ENCODE data around the gene POU2F3. TPM values are rescaled to one million over a fixed set of nuclear protein-coding genes. Genes with fewer than 3 reads are reported as not detected.

Gene POU2F3
- total and polyA plus RNA-seq, 2 of the 13 experiments (the other 11 are each of a cell fraction or from before 2014, with no cell fraction given) = not detected

GRCh38 chr11:120198787-120199469 is 41.0 kb upstream of the POU2F3 start:
- no TSS peak for BruUV-seq (replicated peaks)
- H3K4me1 ChIP-seq (ENCODE audit: insufficient read depth, low read length) = peaks cover 91% of the 10 kb centered on the region
- H3K27me3 ChIP-seq (ENCODE audit: control insufficient read depth in 1 of 2, insufficient read depth in 2 of 2, low read length in 2 of 2) = no peaks in the 10 kb centered on the region
- no peaks in the 10 kb centered on the region for H4K20me1 ChIP-seq (ENCODE audit: insufficient read depth, low read length)
- ATAC-seq = peak; percentile 41
- H3K4me2 ChIP-seq (ENCODE audit: low read depth, low read length) = peak overlapping the region; percentile 84
- H3K36me3 ChIP-seq (replicated peaks in 1 of 2; ENCODE audit: control insufficient read depth in 1 of 2, insufficient read depth in 2 of 2, low read length in 2 of 2) = no peaks in the 10 kb centered on the region
- no peak overlapping the region for H2AFZ ChIP-seq (ENCODE audit: low read length)
- H3K4me3 ChIP-seq (replicated peaks in 1 of 3; ENCODE audit: insufficient read depth in 1 of 3, low read depth in 2 of 3, low read length in 3 of 3) = peak overlapping the region; percentile 2 to 58 (median 28); a peak in 4 of 6 replicates
- 0% methylated on average over 5 of the region's 9 CpGs for WGBS (ENCODE audit: low lambda C conversion rate)
- H3K9ac ChIP-seq (ENCODE audit: insufficient read depth, low read depth, low read length) = peak overlapping the region; percentile 51
- POLR2A ChIA-PET = interaction anchor here (0.8 to 4.6 kb wide), 7 partner anchors 9 to 333 kb away, joined by 3 to 160 read pairs (median 7); no protein-coding TSS in a partner anchor
- FAIRE-seq = peak; percentile 76
- no peaks in the 10 kb centered on the region for H3K79me2 ChIP-seq (ENCODE audit: insufficient read depth, low read length)
- intact Hi-C loops (cut with micrococcal nuclease; ENCODE audit: unreplicated experiment) = loop anchor here (1.0 kb wide), 2 partner anchors 9 to 14 kb away; no protein-coding TSS in a partner anchor
- in situ Hi-C loops (cut with HindIII; ENCODE audit: extremely low pct_ligation_motif_present, low pct_unique_long_range_greater_than_20kb) = no loop called here
- H3K27ac ChIP-seq (ENCODE audit: extremely low read length, insufficient read depth, low read length) = peak overlapping the region; percentile 77
- CTCF ChIA-PET (ENCODE audit: low intra/inter-chr PET ratio, low total read pairs) = no interaction called here
- H3K9me3 ChIP-seq (ENCODE audit: low read length) = no peaks in the 10 kb centered on the region
- peak; percentile 67 for DNase-seq (ENCODE audit: low spot score)
- TF ChIP-seq HMG20A (CRISPR knock-in tag; IDR thresholded peaks at IDR 0.05; ENCODE audit: borderline replicate concordance) = no peak; the same call in 1 of the 2 replicates
- peak; percentile 21; the same call in 1 of the 2 replicates for TF ChIP-seq ZNF350 (CRISPR knock-in tag; IDR thresholded peaks at IDR 0.05; ENCODE audit: borderline replicate concordance, low read depth)
- no peak for TF ChIP-seq GRHL1 (CRISPR knock-in tag; conservative IDR thresholded peaks at IDR 0.05)
- TF ChIP-seq KLF12 (CRISPR knock-in tag; IDR thresholded peaks at IDR 0.05; ENCODE audit: borderline replicate concordance) = 0 out of 2 replicates have a peak, but pooled peaks have one; percentile 60
- no peak for TF ChIP-seq SATB2 (CRISPR knock-in tag; IDR thresholded peaks at IDR 0.05)
- TF ChIP-seq ZNF740 (CRISPR knock-in tag; IDR thresholded peaks at IDR 0.05) = no peak
- TF ChIP-seq RXRB (CRISPR knock-in tag; IDR thresholded peaks at IDR 0.05; ENCODE audit: borderline replicate concordance) = 0 out of 2 replicates have a peak, but pooled peaks have one; percentile 28
- no peak for TF ChIP-seq ZNF841 (CRISPR knock-in tag; IDR thresholded peaks at IDR 0.05; ENCODE audit: borderline replicate concordance)
- no peak for TF ChIP-seq ZNF678 (CRISPR knock-in tag; IDR thresholded peaks at IDR 0.05)
- peak; percentile 34; the same call in 1 of the 2 replicates for TF ChIP-seq ZNF770 (CRISPR knock-in tag; IDR thresholded peaks at IDR 0.05)
- TF ChIP-seq FOXM1 (CRISPR knock-in tag; IDR thresholded peaks at IDR 0.05) = no peak
- no peak; the same call in 1 of the 2 replicates for TF ChIP-seq TFDP2 (CRISPR knock-in tag; IDR thresholded peaks at IDR 0.05)
- no peak for TF ChIP-seq TOPORS (CRISPR knock-in tag; IDR thresholded peaks at IDR 0.05)
- no peak for TF ChIP-seq ZNF264 (CRISPR knock-in tag; IDR thresholded peaks at IDR 0.05)
- no peak for TF ChIP-seq MXI1 (IDR thresholded peaks at IDR 0.05; ENCODE audit: borderline replicate concordance, low read depth, low read length)
